Mesenchymal stem cell (in vitro differentiated cells and primary cell): ENCODE measurements around the gene UGT1A3.

Experiments used
- DNase-seq: peaks from one replicate; pipeline ENCODE4 v3.0.0-alpha.2; 2013
- H2AFZ ChIP-seq: one replicate; pipeline ENCODE4 v1.6.1; 2013; ENCODE audit warnings: low read depth, mild to moderate bottlenecking, control low read depth, inconsistent platforms, low read length, moderate library complexity
- H2AK5ac ChIP-seq: 2 replicates; pipeline ENCODE4 v1.6.1; 2013; ENCODE audit warnings: low read length, moderate library complexity, mild to moderate bottlenecking, inconsistent platforms; ENCODE audit not compliant: severe bottlenecking
- H2BK120ac ChIP-seq: one replicate; pipeline ENCODE4 v1.6.1; 2013; ENCODE audit warnings: low read depth, mild to moderate bottlenecking, inconsistent platforms, low read length, moderate library complexity
- H2BK12ac ChIP-seq, 2 experiments: one replicate each; pipeline ENCODE4 v1.6.1; 2013; ENCODE audit warnings: inconsistent platforms in 2 of 2, low read length in 2 of 2, mild to moderate bottlenecking in 2 of 2, moderate library complexity in 2 of 2, control low read depth in 1 of 2
- H2BK15ac ChIP-seq: one replicate; pipeline ENCODE4 v1.6.1; 2013; ENCODE audit warnings: mild to moderate bottlenecking, low read depth, inconsistent platforms; ENCODE audit not compliant: poor library complexity, severe bottlenecking
- H2BK5ac ChIP-seq: 2 replicates; pipeline ENCODE4 v1.6.1; 2013; ENCODE audit warnings: low read depth, mild to moderate bottlenecking, low read length, control low read depth, inconsistent platforms; ENCODE audit not compliant: poor library complexity, severe bottlenecking
- H3K14ac ChIP-seq, 2 experiments: one replicate each; pipeline ENCODE4 v1.6.1; 2013; ENCODE audit warnings: inconsistent platforms in 2 of 2, low read length in 2 of 2, control low read depth in 1 of 2, mild to moderate bottlenecking in 1 of 2, moderate library complexity in 1 of 2
- H3K18ac ChIP-seq, 2 experiments: one replicate each; pipeline ENCODE4 v1.6.1; 2013; ENCODE audit warnings: inconsistent platforms in 2 of 2, low read length in 2 of 2, control low read depth in 1 of 2, low read depth in 1 of 2, mild to moderate bottlenecking in 1 of 2
- H3K23ac ChIP-seq, 2 experiments: one replicate each; pipeline ENCODE4 v1.6.1; 2013; ENCODE audit warnings: inconsistent platforms in 2 of 2, low read length in 2 of 2, mild to moderate bottlenecking in 2 of 2, moderate library complexity in 2 of 2, control low read depth in 1 of 2
- H3K27ac ChIP-seq: 2 replicates; pipeline ENCODE4 v1.5.1; 2013; ENCODE audit warnings: mild to moderate bottlenecking, moderate library complexity, low read length, control low read depth, inconsistent platforms; ENCODE audit not compliant: poor library complexity, severe bottlenecking
- H3K27me3 ChIP-seq, 2 experiments: 2 replicates each; pipeline versions ENCODE4 v1.6.1 to v1.7.0; 2013; ENCODE audit warnings: low read length in 2 of 2, mild to moderate bottlenecking in 2 of 2, moderate library complexity in 2 of 2, control low read depth in 1 of 2, inconsistent platforms in 1 of 2; ENCODE audit not compliant: control insufficient read depth in 1 of 2, insufficient read depth in 1 of 2
- H3K36me3 ChIP-seq, 2 experiments: 2 replicates each; pipeline versions ENCODE4 v1.6.1 to v1.7.0; 2013; ENCODE audit warnings: low read length in 2 of 2, control low read depth in 1 of 2, inconsistent platforms in 1 of 2, low read depth in 1 of 2, mild to moderate bottlenecking in 1 of 2; ENCODE audit not compliant: insufficient read depth in 2 of 2, control insufficient read depth in 1 of 2
- H3K4ac ChIP-seq, 2 experiments: one replicate each; pipeline ENCODE4 v1.6.1; 2013; ENCODE audit warnings: inconsistent platforms in 2 of 2, low read length in 2 of 2, mild to moderate bottlenecking in 2 of 2, moderate library complexity in 2 of 2, control low read depth in 1 of 2, low read depth in 1 of 2
- H3K4me1 ChIP-seq: 2 replicates; pipeline ENCODE4 v1.6.1; 2013; ENCODE audit warnings: low read depth, low read length, control low read depth; ENCODE audit not compliant: control insufficient read depth, insufficient read depth
- H3K4me2 ChIP-seq: 2 replicates; pipeline ENCODE4 v1.6.1; 2013; ENCODE audit warnings: low read length, mild to moderate bottlenecking, inconsistent platforms; ENCODE audit not compliant: poor library complexity, severe bottlenecking
- H3K4me3 ChIP-seq, 2 experiments: 2 replicates each; pipeline versions ENCODE4 v1.5.1 to v1.7.0; 2013; ENCODE audit warnings: low read length in 2 of 2, mild to moderate bottlenecking in 2 of 2, control low read depth in 1 of 2, low read depth in 1 of 2; ENCODE audit not compliant: insufficient read depth in 1 of 2
- H3K79me1 ChIP-seq: replicated peaks from 2 replicates; pipeline ENCODE4 v1.6.1; 2013; ENCODE audit warnings: mild to moderate bottlenecking, control low read depth, low read length, inconsistent platforms; ENCODE audit not compliant: poor library complexity, severe bottlenecking
- H3K9ac ChIP-seq: 2 replicates; pipeline ENCODE4 v1.7.0; 2013; ENCODE audit warnings: mild to moderate bottlenecking, low read length, moderate library complexity
- H3K9me3 ChIP-seq: 2 replicates; pipeline ENCODE4 v1.7.0; 2013; ENCODE audit warnings: mild to moderate bottlenecking, low read length; ENCODE audit not compliant: control insufficient read depth
- H4K8ac ChIP-seq: one replicate; pipeline ENCODE4 v1.6.1; 2013; ENCODE audit warnings: inconsistent platforms, mild to moderate bottlenecking, low read length, moderate library complexity
- H4K91ac ChIP-seq: one replicate; pipeline ENCODE4 v1.6.1; 2013; ENCODE audit warnings: mild to moderate bottlenecking, low read length, inconsistent platforms
- WGBS: methylation state at CpG from one replicate; pipeline ENCODE4 v1.1.7; 2013; ENCODE audit warnings: mixed read lengths; 5-methylcytosine and 5-hydroxymethylcytosine counted together

The UGT1A3 gene

DNA sequence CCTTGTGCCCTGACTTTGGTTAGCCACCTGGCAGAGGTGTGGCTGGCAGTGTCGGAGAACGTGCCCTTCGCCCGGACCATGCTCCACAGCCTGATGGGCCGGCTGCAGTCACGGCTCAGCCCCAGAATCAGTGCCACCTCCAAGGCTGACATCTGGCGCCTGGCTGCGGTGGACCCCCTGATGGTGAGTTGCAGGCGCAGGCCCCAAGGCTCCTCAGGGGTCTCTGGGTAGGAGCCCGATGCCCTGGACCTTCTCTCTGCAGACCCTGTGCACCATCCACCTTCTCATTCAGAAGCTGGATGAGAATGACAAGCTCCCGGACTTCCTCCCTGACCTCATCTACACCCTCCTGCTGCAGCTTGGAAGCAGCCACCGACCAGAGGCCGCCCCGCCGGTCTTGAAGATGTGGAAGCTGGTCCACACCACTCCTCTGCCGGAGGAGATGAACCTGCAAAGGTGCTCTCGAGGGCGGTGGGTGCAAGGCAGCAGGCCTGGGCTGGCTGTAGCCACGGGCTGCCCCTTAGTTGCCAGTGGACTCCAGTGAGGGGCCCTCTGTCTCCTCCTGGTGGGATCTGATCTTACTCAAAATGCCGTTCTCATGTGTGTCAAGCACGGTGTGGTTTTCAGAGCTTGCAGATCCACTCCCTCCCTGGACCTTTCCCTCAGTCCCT lies 93.4 kb downstream of the UGT1A3 start:
- DNase-seq: no peak
- WGBS: 91% methylated on average over 21 of the region's 21 CpGs
- no peak overlapping the region for H2AK5ac ChIP-seq
- H3K4ac ChIP-seq: no peak overlapping the region
- no peak overlapping the region for H2AFZ ChIP-seq
- H3K4me2 ChIP-seq: no peak overlapping the region
- no peak overlapping the region for H3K4me3 ChIP-seq
- H3K9me3 ChIP-seq: no peaks in the 10 kb centered on the region
- no peak overlapping the region for H3K23ac ChIP-seq
- no peak overlapping the region for H2BK12ac ChIP-seq
- no peaks in the 10 kb centered on the region for H3K36me3 ChIP-seq
- no peak overlapping the region for H3K18ac ChIP-seq
- no peak overlapping the region for H4K8ac ChIP-seq
- no peak overlapping the region for H2BK120ac ChIP-seq
- H4K91ac ChIP-seq: no peak overlapping the region
- H3K9ac ChIP-seq: no peak overlapping the region
- no peak overlapping the region for H3K14ac ChIP-seq
- peaks cover 1% of the 10 kb centered on the region for H3K4me1 ChIP-seq
- H3K27ac ChIP-seq: no peak overlapping the region
- H3K79me1 ChIP-seq: no peaks in the 10 kb centered on the region
- H2BK5ac ChIP-seq: no peak overlapping the region
- H3K27me3 ChIP-seq: peaks cover 21 to 27% of the 10 kb centered on the region in 2 experiments
- H2BK15ac ChIP-seq: no peak overlapping the region
